DMS 273 (cell line): ENCODE data around the gene C19orf73.

ENCODE experiments used
- DNase-seq: peaks from one replicate; lab custom pipeline; 2025; ENCODE audit not compliant: unreplicated experiment; lab: John Stamatoyannopoulos, UW

C19orf73 gene

DNA sequence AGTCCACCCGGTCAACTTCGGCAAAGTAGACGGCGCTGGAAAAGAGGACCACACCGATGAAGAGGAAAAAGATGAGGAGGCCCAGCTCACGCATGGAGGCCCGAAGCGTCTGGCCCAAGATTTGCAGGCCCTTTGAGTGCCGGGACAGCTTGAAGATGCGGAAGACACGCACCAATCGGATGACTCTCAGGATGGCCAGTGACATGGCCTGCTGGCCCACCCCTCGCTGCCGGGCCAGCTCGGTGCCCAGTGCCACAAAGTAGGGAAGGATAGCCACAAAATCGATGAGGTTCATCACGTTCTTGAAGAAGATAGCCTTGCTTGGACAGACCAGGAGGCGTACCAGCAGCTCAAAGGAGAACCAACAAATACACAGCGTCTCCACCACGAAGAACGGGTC is 48.5 kb downstream of the C19orf73 start:
- no peak for DNase-seq

DNA sequence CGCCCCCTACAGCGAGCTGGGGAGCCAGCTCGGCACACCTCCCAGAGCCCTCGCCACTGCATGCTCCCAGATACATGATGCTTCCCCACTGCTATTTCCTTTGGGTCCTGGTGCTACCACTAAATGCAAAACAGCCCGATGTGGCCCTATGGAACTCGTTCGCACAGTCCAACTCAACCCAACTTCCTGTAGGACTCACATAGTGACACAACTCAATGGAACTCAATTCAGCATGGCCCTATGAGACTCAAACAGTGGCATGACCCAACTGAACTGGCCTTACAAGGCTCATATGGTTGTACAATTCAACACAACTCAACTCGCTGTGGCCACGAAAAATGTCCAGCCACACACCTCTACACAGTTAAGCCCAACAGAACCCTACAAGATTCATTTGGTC is 49.9 kb downstream of the C19orf73 start:
- DNase-seq = no peak
